Measurements from ENCODE around the gene MAGOHB.
"Not testable (repeated sequence)": the region's sequence is repeated elsewhere in the genome, so short reads cannot be mapped to it uniquely, and the experiment has no call there.

The MAGOHB gene

GRCh38 chr12:10613349-10614055 is at the start of gene MAGOHB:
Gene MAGOHB, minus strand, starts transcription at chr12:10613609. Its CDS starts 77 bp downstream, at chr12:10613532.
- DNase-seq: peak; percentile 91

- no peak for DNase-seq
Measured at GRCh38 chr12:10661338-10661737, 47.9 kb upstream of the MAGOHB start.

GRCh38 chr12:10654003-10654402 is 40.6 kb upstream of the MAGOHB start:
- DNase-seq: no peak

GRCh38 chr12:10652192-10652591 is 38.8 kb upstream of the MAGOHB start:
- no peak for DNase-seq

GRCh38 chr12:10646576-10646975 is 33.2 kb upstream of the MAGOHB start:
- DNase-seq: not testable (repeated sequence)

GRCh38 chr12:10645910-10646309 is 32.5 kb upstream of the MAGOHB start:
- DNase-seq: no peak

GRCh38 chr12:10641735-10642500 is 28.5 kb upstream of the MAGOHB start:
- no peak for DNase-seq

GRCh38 chr12:10638728-10639127 is 25.3 kb upstream of the MAGOHB start:
- DNase-seq: no peak

GRCh38 chr12:10636611-10637010 is 23.2 kb upstream of the MAGOHB start:
- no peak for DNase-seq

- DNase-seq: no peak
Measured at GRCh38 chr12:10636124-10636523, 22.7 kb upstream of the MAGOHB start.

- no peak for DNase-seq
Measured at GRCh38 chr12:10635306-10635705, 21.9 kb upstream of the MAGOHB start.

- peak; percentile 46 for DNase-seq
Measured at GRCh38 chr12:10634427-10634826, 21.0 kb upstream of the MAGOHB start.

GRCh38 chr12:10633541-10633940 is 20.1 kb upstream of the MAGOHB start:
- no peak for DNase-seq

- no peak for DNase-seq
Measured at GRCh38 chr12:10632226-10632625, 18.8 kb upstream of the MAGOHB start.

GRCh38 chr12:10624605-10625004 is 11.2 kb upstream of the MAGOHB start:
- no peak for DNase-seq

GRCh38 chr12:10623131-10623530 is 9.7 kb upstream of the MAGOHB start:
- no peak for DNase-seq

GRCh38 chr12:10621278-10621677 is 7.9 kb upstream of the MAGOHB start:
- DNase-seq: no peak

GRCh38 chr12:10620078-10620779 is 6.8 kb upstream of the MAGOHB start:
- DNase-seq: no peak

- no peak for DNase-seq
Measured at GRCh38 chr12:10618338-10618987, 5.1 kb upstream of the MAGOHB start.

GRCh38 chr12:10617863-10618262 is 4.5 kb upstream of the MAGOHB start:
- no peak for DNase-seq

GRCh38 chr12:10615532-10615931 is 2.1 kb upstream of the MAGOHB start:
- no peak for DNase-seq

GRCh38 chr12:10614056-10614370 is 604 bp upstream of the MAGOHB start:
- DNase-seq: no peak

GRCh38 chr12:10612984-10613348 is 443 bp downstream of the MAGOHB start:
- DNase-seq: no peak
